Measurements from ENCODE around the gene MYO5A. TPM values are rescaled to one million over a fixed set of nuclear protein-coding genes. Genes with fewer than 3 reads are reported as not detected.

Gene MYO5A
- total RNA-seq, 2 experiments from 2014 or later = 19.2 to 22.6 TPM

DNA sequence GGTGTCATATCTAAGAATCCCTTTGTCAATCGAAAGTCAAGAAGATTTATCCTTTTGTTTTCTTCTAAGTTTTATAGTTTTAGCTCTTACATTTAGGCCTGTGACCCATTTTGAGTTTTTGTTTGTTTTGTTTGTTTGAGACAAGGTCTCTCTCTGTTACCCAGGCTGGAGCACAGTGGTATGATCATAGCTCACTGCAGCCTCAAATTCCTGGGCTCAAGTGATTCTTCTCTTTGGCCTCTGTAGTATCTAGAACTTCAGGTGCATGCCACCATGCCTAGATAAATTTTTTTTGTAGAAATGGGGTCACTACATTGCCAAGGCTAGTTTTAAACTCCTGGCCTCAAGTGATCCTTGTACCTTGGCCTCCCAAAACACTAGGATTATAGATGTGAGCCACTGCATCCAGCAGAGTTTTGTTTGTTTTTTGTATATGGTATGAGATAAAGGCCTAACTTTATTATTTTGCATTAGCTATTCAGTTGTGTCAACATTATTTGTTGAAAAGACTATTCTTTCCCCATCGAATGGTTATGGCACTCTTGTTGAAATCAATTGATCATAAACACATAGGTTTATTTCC is 227.3 kb downstream of the MYO5A start:
- ChIA-PET POLR2A (no interaction called here), CTCF (no interaction called here)
- H3K4me1 Mint-ChIP-seq (ENCODE audit: low read depth) = peaks cover 6% of the 10 kb centered on the region
- TF ChIP-seq, protein P1, sequence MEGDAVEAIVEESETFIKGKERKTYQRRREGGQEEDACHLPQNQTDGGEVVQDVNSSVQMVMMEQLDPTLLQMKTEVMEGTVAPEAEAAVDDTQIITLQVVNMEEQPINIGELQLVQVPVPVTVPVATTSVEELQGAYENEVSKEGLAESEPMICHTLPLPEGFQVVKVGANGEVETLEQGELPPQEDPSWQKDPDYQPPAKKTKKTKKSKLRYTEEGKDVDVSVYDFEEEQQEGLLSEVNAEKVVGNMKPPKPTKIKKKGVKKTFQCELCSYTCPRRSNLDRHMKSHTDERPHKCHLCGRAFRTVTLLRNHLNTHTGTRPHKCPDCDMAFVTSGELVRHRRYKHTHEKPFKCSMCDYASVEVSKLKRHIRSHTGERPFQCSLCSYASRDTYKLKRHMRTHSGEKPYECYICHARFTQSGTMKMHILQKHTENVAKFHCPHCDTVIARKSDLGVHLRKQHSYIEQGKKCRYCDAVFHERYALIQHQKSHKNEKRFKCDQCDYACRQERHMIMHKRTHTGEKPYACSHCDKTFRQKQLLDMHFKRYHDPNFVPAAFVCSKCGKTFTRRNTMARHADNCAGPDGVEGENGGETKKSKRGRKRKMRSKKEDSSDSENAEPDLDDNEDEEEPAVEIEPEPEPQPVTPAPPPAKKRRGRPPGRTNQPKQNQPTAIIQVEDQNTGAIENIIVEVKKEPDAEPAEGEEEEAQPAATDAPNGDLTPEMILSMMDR (IDR thresholded peaks at IDR 0.05) = no peak
- ATAC-seq (no peak), DNase-seq (no peak)
- intact Hi-C loops (cut with micrococcal nuclease) = no loop called here
- H3K36me3 Mint-ChIP-seq (ENCODE audit: low read depth) = no peaks in the 10 kb centered on the region
- H3K27me3 Mint-ChIP-seq = peaks cover 7% of the 10 kb centered on the region
- H3K9me3 Mint-ChIP-seq = no peaks in the 10 kb centered on the region
- no peak overlapping the region for H3K27ac Mint-ChIP-seq
- no peak overlapping the region for H3K4me3 Mint-ChIP-seq

DNA sequence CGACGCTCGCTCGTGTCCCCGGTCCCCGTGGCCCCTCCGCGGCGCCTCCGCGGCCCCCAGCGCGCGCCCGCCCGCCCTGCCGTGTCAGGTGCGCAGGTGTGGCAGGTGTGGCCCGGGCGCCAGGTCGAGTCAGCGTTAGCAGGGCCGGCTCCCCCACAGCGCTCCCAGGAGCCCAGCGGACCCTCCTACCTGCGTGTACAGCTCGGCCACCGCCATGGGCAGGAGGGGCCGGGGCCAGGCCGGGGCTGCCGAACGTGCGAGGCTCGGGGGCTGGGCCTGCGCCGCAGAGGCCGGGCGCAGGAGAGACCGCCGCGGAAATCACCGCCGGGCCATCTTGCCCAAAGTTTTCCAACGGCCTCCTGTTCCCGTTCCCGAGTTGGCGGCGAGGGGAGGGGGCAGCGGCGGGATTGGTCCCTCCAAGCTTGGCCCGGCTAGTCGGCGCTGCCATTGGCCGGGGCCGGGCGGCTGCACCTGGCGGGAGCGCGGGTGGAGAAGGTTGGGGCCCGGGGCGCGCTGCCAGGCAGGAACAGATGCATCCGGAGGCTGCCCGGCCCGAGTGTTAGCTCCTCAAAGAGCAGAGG is 233.2 kb downstream of the MYO5A start, which contains the start of gene MYO5C:
MYO5C (minus strand) TSS at position 384 of the 581 bp plus-strand sequence; CDS start at position 216, 168 bp downstream.
- intact Hi-C loops (cut with micrococcal nuclease) = no loop called here
- POLR2A ChIA-PET = interaction anchor here (1.0 kb wide), 1 partner anchor 19 kb away, joined by 3 read pairs; no protein-coding TSS in a partner anchor
- Mint-ChIP-seq H3K4me1 (ENCODE audit: low read depth) (peaks cover 1% of the 10 kb centered on the region), H3K27me3 (peaks cover 28% of the 10 kb centered on the region), H3K27ac (no peak within 1 kb of the TSS), H3K9me3 (no peaks in the 10 kb centered on the region), H3K36me3 (ENCODE audit: low read depth) (no peaks in the 10 kb centered on the region), H3K4me3 (peak within 1 kb of the TSS; percentile 46)
- ATAC-seq (peak; percentile 41), DNase-seq (peak; percentile 11)
- CTCF ChIA-PET = interaction anchor here (2.9 kb wide), 1 partner anchor 39 kb away, joined by 9 read pairs; no protein-coding TSS in a partner anchor
- TF ChIP-seq, protein P1 (IDR thresholded peaks at IDR 0.05) = no peak

DNA sequence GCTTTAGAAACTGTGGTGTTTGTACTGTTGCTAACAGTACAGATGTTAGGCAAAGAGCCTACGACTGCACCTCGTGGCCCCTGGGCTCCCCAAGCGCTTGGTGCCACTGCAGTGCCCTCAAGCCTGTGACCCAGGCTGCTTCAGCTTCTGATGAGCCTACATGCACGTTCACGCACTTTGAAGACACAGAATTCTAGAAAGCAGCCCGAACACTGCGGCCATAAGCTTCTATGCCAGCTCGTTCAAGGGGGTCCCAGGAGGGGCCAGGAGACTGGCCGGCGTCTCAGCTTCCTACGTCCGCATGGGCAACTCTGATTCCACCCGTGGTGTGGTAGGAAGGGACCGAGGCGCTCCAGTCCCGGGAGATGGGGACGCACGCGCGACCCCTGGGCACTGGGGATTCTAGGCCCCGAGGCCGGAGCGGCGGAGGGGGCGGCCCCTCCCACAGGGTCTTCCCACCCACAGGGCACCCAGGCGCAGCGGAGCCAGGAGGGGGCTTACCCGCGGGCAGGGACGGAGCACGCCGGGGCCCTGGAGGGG is 233.7 kb downstream of the MYO5A start:
- no peaks in the 10 kb centered on the region for H3K9me3 Mint-ChIP-seq
- ChIA-PET POLR2A (interaction anchor here (1.1 kb wide), 1 partner anchor 27 kb away, joined by 3 read pairs; no protein-coding TSS in a partner anchor), CTCF (interaction anchor here (2.9 kb wide), 1 partner anchor 38 kb away, joined by 9 read pairs; no protein-coding TSS in a partner anchor)
- peaks cover 28% of the 10 kb centered on the region for H3K27me3 Mint-ChIP-seq
- TF ChIP-seq, protein P1 (IDR thresholded peaks at IDR 0.05) = no peak
- H3K27ac Mint-ChIP-seq = no peak overlapping the region
- ATAC-seq (peak; percentile 25), DNase-seq (no peak)
- H3K36me3 Mint-ChIP-seq (ENCODE audit: low read depth) = no peaks in the 10 kb centered on the region
- peaks cover 3% of the 10 kb centered on the region for H3K4me1 Mint-ChIP-seq (ENCODE audit: low read depth)
- H3K4me3 Mint-ChIP-seq = peak overlapping the region; percentile 46
- intact Hi-C loops (cut with micrococcal nuclease) = no loop called here

DNA sequence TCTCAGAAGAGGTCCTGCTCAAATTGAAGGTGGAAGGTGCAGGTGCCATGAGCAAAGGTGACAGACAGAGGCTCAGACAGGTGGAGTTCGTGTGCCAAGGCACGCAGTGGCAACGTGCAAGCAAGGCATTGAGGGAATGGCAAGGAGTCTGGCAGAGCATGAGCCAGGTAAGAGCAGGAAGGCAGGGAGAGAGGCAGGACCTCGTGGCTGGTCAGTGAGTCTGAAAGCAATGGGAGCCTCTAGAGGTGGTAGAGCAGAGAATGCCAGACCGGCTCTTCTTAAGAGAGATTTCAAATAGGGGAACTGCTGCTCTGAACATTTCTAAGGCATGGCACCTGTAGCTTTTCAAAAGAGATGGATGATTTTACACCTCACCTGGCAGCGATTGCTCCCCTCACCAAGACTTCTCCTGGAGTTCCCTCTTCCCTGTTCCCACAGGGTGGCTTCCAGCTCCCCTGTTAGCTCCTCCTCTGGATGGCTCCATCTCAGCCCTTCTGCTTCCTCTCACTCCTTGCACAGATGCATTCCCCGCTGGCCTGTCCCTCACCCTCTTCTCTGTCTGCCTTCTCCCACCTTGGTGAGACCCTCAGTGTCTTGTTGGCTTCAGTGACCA is 235.8 kb downstream of the MYO5A start:
- intact Hi-C loops (cut with micrococcal nuclease) = no loop called here
- DNase-seq (no peak), ATAC-seq (no peak)
- peaks cover 3% of the 10 kb centered on the region for H3K4me1 Mint-ChIP-seq (ENCODE audit: low read depth)
- H3K36me3 Mint-ChIP-seq (ENCODE audit: low read depth) = no peaks in the 10 kb centered on the region
- TF ChIP-seq, protein P1 (IDR thresholded peaks at IDR 0.05) = no peak
- POLR2A ChIA-PET = no interaction called here
- H3K27me3 Mint-ChIP-seq = peaks cover 23% of the 10 kb centered on the region
- no peak overlapping the region for H3K27ac Mint-ChIP-seq
- H3K4me3 Mint-ChIP-seq = no peak overlapping the region
- no peaks in the 10 kb centered on the region for H3K9me3 Mint-ChIP-seq
- CTCF ChIA-PET = interaction anchor here (0.7 to 1.0 kb wide), 2 partner anchors 11 to 36 kb away, joined by 3 read pairs; no protein-coding TSS in a partner anchor

All from activated CD8-positive, alpha-beta T cell treated with anti-CD3 and anti-CD28 coated beads for 36 hours (primary cell).